ENCODE measurements around the gene PSMA7.

Gene PSMA7

DNA sequence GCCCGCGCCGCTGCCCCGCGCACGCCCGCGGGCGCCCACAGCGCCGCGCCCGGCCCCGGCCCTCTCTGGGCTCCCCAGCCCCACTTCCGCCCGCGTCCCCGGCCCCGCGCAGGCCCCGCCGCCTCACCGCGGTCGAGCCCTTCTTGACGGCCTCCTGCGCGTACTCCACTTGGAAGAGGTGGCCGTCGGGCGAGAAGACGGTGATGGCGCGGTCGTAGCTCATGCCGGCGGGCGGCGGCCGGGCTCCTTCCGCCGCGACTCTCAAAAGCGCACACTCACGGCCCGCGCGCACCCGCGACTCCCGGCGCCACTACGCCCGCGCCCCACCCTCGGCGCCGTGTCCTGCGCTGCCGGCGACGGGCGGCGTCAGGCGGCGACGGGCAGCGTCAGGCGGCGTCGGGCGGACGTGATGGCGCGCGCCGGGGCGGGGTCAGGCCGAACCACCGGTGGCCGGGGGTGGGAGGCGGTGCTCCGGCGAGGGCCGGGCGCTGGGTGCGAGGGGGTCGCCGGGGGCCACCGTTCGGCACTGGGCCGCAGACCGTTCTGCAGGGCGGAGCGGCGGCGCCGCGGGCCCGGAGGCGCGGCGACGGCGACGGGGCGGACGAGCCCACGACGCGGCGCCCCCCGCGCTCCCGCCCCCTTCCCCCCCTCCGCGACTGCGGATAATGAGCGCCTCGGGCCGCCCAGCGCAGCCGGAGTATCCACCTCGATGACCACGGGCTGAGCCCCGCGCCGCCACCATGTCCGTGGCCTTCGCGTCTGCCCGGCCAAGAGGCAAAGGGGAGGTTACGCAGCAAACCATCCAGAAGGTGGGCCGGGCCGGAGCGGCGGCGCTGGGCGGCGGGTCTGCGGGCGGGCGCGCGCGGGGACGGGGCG lies at the start of gene PSMA7, which contains the start of gene SS18L1:
Gene PSMA7, minus strand, starts transcription at position 314 of the 876 bp plus-strand sequence. Its CDS starts 91 bp downstream, at position 223.
Gene SS18L1, plus strand, starts transcription at position 689 of the 876 bp plus-strand sequence. Its CDS starts 52 bp downstream, at position 741.
- peak; percentile 88 for DNase-seq

DNA sequence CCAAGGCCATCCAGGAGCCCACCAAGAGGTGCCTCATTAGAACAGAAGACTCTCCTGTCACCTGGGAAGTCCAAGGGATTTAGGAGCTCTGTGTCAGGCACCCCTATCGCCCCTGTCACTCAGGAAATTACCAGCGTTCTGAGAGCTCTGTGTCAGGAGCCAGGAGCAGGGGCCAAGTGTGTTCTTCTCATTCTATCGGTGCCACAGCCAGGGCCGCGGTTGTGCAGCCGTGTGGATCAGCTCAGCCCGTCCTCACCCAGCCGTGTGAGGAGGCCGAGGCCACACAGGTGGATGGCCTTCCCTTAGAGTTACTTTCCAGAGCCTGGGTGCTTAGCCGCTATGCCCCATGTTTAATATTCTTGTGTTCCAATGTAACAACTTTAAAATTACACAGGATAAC lies 49.4 kb upstream of the PSMA7 start:
- DNase-seq, result no peak

DNA sequence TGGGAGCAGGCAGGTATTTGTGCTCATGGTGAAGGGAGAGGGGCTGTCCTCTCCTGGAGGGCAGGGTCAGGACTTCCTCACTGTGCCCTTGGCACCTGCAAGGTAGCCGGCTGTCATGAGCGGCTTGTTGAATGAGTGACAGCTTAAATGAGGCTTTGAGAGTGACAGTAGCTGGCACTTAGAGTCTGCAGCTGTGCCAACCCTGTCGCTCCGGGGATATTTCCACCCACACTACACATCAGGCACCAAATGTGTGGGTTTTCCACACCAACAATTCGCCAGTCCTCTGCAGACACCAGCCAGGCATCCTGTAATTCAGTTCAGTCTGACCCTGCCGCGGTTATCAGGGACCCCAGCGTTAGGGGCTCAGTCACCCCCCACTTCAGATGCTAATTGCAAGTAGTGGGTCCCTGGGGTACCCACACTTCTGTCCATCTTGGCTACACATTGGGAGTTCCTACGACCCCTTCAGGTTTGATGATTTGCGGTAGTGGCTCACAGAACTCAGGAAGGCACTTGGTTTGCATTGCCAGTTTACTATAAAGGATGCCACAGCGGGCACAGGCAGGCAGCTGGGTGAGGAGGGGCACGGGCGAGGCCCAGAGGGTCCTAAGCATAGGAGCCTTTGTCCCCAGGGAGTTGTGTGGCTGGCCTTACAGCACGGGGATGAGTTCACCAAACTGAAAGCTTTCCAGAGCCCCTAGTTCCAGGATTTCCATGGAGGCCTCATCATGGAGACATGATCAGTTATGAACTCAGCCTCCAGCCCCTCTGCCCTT lies 48.8 kb upstream of the PSMA7 start:
- DNase-seq, result no peak

DNA sequence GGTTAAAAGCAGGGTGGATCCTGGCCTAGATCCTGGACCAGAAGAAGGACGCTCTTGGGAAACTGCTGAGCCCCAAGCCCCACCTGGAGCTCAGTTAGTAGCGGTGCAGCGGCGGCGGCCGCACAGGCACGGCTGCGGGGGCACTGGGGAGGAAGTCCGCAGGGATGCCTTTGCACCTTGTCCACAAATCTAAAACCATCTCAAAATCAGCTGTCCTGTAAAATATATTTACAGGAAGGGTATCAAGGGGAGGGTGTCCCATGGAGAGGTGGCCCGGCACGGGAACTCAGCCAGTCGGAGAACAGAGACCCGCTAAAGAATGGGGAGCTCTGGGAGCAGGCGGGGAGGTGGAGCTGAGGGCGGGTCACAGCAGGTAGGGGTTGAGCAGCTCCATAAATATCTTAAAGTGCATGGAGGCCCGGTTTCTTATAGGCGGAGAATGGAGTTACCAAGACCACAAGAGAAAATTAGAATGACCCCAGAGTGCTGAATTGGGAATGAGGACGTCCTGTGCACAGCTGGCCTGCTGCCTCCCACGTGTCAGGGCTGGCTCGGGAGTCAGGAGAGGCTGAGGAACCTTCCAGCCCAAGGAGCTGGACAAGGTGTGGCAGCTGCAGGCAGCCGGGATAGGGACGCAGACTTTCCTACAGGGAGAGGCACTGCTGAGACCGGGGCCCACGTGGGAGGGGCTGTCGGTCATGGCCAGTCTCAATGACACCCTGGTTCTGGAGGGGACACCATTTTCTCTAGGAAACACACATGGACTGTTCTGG lies 47.6 kb upstream of the PSMA7 start:
- DNase-seq, result no peak

DNA sequence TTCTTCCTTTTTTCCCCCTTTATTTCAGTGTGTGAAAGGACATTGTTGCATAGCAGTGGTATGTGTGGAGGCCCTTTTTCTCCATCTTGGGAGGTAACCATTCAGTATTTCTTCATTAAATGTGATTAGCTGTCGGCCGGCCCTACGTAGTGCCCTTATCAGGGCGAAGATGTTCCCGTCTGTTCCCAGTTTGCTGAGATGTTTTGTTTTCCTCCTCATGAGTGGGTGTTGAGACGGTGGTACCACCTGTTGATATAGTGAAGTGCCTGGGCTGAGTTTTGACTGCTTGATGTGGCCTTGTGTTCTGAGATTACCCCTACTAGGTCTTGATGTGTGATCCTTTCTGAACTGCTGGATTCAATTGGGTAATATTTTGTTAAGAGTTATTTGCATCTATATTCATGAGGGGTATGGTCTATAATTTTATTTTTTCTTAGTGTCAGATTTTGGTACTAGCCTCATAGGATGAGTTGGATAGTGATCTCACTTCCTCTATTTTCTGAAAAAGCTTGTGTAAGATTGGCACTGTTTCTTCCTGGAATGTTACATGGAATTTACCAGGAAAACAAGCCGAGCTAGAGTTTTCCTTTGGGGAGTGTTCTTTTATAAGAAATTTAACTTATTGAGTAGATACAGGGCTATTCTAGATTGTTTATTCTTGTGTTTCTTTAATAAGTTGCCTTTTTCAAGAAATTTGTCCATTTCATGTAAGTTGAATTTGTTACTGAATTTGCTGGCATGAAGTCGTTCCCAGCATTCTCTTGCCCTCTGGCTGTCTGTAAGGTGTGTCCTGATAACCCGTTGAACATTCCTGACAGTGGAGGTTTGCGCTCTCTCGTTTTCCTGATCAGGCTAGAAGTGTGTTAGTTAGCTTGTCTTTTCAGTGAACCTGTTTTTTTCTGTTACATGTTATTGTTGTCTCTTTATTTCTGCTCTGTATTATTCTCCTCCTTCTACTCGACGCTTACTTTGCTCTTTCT lies 44.0 kb upstream of the PSMA7 start:
- no peak for DNase-seq

DNA sequence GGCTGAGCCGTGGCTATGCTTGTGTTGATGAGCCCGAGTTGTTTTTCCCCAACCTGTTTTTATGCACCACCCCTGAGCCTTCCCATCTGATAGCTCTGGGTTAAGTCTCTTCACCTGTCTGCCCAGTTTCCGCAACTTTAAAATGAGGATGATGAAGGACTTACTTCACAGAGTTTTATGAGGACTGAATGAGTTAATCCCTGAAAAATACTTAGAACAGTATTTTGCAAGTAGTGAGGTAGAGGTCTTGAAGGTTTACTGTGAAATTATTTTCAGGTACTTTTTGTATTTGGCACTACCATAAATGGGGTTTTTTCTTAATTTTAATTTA lies 42.9 kb upstream of the PSMA7 start:
- no peak for DNase-seq

DNA sequence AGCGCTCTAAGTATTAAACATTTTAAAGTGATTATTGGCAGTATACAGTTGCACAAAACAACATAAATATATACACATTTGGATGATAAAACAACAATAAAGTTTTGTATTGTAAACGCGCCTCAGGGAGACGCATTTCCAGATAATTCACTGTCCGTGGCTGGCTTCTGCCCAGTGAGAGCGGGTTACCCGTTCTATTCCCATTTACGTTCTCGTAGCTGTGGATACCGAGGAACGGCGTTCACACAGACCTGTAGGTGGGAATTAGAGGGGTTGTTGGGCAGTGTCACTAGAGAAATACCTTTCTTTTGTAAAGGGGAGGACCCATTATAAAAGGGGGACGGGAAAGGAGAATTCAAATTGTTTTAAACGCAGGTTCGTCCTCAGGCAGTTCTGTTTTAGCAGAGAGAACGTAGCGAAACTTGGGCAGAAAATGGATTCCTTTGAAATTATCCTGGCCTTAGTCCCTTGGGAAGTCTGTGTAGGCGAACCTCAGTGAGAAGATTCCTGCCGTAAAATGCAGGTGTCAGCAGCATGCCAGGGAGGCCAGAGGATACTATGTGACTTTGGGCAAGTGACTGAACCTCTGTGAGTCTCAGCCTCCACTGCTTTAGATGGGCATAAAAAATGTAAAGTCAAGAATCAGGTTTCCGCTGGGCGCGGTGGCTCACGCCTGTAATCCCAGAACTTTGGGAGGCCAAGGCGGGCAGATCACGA lies 40.4 kb upstream of the PSMA7 start:
- no peak for DNase-seq

DNA sequence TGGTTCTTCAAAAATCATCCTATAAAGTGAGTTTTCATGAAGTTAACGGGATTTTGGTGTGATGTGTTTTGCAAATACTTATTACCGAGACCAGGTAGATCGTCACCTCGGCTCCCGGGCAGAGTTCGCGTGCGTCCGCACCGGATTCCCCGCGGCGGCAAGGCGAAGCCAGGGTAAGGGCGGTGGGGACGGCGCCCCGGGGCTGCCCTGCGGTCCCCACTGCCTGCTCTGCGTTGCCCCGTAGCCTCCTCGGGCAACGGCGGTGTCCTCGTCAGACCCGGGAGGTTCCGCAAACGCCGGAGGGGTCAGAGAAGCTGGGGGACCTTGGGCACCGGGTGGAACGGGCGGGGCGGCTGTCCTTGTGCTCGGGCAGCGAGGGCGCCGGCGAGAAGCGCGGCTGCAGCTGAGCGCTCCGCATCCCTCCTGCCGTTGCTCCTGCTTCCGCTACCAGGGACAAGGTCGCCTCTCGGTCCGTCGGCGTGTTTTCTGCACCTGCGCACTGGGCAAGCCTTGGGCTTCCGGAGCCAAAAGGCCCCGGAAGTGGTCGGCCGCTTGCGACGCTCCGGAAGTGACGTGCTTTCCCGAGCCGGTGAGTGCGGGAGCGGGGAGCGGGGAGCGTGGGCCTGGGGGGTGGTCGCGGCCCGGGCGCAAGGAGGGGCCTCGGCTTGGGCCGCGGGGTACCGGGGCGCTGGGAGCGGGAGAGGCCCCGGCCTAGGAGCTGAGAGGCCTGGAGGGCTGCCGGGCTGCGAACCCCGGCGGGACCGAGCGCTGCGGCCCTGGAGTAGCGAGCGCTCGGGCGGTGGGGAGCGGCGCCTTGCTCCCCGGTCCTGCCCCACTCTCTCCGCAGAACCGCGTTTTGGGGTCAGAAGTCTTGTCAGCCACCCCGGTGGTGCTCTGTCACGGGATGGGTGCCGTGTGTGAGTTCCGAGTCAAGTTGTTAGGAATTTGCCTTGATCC lies 39.6 kb upstream of the PSMA7 start, which contains the start of gene MTG2:
Gene MTG2, plus strand, starts transcription at position 560 of the 957 bp plus-strand sequence. CDS start 10,393 bp downstream, outside the sequence.
- DNase-seq, result peak; percentile 97

DNA sequence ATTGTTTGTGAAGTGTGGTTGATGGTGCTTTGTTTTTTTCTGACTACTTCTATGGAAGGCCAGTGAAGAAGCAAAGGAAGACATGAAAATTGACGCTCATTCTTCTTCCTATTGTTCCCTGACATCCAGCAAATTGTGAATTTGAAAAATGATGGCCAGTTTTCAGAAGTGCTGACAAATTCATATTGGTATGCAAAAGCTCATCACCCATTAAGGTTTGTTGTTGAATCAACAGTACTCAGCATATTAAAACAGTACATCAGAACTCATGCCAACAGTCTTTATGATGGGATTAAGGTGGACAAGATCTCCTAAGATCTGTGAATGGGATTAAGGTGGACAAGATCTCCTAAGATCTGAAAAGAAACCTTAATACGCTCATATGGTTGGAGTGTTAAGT lies 38.6 kb upstream of the PSMA7 start:
- no peak for DNase-seq

DNA sequence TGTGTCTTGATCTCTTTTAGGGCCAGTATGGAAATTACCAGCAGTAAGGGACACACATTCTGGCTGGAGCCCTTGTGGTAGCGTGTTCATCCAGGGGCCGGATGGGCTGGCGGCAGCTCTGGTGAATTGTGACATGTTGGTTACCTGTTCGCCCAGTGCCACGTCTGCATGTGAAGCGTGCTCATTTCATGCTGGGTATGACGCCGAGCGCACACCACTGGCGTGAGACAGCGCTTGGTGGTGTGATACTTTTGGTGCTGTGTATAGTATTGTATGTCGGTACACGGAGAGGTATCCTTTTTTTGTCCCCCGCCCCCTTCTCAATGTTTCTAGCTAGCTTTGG lies 35.9 kb upstream of the PSMA7 start:
- no peak for DNase-seq

DNA sequence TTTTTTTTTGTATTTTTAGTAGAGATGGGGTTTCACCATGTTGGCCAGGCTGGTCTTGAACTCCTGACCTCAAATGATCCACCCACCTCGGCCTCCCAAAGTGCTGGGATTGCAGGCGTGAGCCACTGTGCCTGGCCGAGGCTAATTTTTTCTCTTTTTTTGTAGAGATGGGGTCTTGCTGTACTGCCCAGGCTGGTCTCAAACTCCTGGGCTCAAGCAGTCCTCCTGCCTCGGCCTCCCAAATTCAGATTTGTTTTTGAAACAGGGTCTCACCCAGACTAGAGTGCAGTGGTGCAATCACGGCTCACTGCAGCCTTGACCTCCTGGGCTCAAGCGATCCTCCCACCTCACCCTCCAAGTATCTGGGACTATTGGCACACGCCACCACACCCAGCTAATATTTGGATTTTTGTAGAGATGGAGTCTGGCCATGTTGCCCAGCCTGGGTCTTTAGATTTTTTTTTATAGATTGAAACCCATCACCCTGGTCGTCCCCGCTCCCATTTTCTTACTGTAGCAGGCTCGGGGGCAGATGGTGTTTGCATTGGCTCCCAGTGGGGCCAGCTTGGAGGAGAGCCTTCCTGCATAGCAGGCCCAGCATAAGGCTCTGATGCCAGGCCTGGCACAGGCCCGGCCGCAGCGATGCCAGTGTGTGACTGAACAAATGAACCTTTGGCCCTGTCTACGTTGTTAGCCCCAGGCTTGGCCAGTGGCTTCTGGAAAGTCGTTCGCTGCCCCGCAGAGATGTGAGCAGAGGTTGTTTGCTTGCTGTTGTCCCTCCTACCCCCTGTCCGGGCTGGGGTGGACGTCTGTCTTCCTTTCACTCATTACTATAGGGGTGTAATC lies 35.3 kb upstream of the PSMA7 start:
- DNase-seq, result no peak

DNA sequence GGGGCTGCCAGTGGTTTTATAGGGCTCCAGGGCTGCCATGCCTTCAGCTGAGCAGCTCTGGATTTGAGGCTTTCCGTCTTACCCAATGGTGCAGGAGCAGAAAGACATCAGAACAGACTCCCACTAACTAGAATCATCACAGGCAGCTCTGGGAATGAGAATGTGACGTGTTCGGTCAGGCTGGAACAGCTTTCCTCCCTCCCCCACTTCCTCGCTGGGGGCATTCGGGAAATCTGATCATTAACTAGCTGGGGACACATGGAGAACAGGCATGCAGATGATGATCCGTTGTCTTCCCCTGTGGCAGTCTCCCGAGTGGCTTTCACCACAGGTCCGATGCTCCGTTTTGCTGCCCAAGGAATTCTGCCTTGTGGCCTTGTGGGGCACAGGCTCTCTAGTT lies 34.1 kb upstream of the PSMA7 start:
- DNase-seq, result no peak

DNA sequence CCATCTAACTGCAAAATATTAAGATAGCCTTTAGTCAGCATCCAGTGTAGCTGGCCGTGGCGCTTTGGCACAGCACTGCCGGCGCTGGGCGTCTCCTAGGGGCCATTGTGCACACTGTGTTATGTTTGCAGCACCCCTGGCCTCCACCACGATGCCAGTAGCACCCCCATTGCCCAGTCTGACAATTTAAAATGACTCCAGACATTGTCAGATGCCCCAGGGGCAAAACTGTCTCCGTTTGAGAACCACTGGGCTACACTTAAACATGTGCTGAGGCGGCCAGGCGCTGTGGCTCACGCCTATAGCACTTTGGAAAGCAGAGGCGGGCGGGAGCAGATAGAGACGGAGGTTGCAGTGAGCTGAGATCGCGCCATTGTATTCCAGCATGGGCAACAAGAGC lies 33.7 kb upstream of the PSMA7 start:
- DNase-seq, result no peak

DNA sequence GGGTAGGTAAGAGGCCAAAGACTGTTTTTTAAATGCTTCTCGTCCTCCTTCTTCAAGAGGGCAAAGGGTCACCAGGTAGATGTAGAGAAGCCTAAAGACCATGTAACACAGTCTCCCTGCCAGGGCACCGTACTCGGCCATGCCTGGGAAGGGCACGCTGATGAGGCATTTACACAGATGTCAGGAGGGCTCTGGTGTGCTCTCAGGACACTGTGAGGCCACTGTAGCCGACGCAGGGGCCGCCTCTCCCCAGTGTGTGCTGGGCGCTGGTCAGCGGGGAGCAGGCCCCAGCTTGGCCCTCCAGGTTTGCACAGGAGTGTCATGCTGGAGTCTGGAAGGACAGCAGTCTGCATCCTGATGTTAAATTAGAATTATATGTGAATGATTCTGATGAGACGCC lies 32.5 kb upstream of the PSMA7 start:
- DNase-seq, result no peak

DNA sequence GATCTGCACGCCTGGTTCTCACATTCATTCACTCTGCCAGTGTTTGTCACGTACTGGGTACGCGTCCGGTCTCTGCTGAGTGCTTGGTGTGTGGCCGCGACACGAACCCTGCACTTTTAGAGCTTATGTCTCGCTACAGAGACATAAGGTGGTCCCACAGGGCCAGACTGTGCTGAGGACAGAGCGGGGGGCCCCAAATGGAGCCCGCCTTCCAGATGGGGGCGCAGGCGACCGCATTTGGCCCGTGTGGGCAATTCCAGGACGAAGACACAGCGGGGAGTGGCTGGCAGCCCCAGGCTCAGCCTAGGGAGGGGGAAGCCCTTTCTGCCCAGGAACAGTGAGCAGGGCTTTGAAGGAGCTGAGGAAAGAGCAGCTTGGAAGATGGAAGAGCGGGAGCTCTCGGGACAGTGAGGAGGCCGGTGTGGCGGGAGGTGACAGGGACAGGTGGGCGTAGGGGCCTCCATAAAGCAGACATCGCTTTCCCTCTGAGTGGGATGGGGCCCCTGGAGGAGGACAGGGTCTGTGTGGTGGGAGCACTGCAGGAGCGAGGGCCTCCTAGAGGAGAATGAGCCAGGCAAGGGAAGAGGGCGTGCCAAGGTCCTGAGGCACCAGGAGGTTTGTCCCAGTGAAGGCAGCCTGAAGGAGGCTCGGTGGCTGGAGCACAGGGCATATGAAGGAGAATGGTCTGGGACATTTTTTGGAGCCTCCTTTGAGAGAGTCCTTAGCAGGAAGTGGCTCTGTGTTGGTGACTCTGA lies 31.9 kb upstream of the PSMA7 start:
- DNase-seq, result no peak

DNA sequence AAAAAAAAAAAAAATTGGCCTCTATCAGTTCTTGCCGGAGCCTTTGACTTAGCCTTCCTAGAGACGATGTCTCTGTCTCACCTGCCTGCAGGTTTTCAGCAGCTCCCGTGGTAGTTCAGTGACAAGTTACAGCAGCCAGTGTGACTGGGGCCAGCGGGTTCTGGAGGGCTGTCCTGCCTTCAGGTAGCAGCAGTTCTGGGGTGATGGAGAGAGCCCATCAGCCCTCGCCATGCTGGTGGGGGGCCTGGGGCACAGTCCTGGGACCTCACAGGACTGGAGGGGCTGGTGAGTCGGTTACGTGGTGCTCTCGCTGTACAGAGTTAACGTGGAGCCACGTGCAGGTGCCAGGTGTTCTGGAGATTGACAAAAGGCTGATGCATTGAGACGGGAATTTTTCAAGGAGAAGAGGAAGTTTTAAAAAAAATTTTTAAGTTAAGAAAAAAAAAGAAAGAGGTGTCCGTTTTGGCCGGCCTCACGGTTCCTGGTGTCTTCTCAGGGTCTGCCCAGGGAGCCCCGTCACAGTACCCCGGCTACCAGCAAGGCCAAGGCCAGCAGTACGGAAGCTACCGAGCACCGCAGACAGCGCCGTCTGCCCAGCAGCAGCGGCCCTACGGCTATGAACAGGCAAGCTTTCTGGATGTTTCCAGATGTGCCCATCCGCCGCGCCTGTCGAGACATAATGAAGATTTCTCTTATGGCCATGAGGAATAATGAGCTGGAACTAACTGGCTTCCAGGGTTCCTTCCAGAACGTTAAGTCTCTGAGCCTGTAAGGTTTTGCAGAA lies 31.0 kb upstream of the PSMA7 start:
- DNase-seq, result no peak

DNA sequence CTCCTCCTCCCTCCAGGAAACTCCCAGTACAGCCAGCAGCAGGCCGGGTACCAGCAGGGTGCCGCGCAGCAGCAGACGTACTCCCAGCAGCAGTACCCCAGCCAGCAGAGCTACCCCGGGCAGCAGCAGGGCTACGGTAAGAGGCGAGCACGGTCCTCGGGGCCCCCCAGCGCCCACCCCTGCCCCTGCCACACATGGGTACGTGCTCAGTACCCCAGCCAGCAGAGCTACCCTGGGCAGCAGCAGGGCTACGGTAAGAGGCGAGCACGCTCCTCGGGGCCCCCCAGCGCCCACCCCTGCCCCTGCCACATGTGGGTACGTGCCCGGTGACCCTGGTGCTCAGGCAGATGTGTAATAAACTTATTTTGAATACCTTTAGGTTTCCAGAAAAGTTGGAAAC lies 29.5 kb upstream of the PSMA7 start:
- no peak for DNase-seq

DNA sequence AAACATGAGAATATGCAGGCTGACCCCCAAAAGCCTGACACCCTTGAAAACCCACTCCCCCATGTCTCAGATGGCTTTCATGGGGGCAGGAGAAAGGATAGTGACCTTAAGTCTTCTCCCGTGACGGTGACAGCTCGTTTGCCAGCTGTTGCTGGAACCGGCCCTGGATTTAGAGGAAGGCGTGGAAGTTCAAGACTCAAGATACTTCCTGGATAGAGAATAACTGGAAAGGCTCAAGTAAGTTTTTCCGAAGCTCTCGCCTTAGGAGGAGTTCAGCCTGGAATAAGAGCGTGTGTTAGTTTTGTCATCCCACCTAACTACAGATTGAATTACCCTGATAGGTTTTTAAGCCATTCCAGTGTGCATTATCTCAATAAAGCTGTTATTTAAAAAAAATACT lies 28.1 kb upstream of the PSMA7 start:
- no peak for DNase-seq

All from activated CD4-positive, alpha-beta T cell treated with anti-CD3 and anti-CD28 coated beads, Interleukin-2, Interleukin-6, amounts not matched to agents 100 ng/mL and 50 ng/mL, durations not matched to agents 16 hours and 8 hours (primary cell).